ENCODE results near the gene AGT.
"Not testable (repeated sequence)": the region's sequence is repeated elsewhere in the genome, so short reads cannot be mapped to it uniquely, and the experiment has no call there.

AGT gene

GRCh38 chr1:230684998-230685397 is 28.9 kb downstream of the AGT start:
- no peak for DNase-seq

DNA sequence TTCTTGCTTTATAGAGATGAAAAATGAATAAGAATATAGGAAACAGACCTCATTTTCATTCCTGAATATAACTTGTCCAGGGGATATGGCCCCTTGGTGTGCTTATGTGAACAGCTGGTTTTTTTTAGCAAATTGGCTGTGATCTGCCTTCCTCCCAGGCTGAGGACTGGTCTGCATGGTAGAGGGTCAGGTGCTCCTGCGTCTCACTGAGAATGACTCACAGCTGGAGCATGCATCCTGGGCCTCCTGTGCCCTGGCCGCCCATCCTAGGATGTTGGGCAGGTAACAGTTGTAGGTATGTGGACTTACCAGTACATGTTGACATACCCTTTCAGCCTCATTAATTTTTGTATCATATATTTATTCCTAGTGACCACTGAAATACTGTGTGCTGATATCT is 29.8 kb downstream of the AGT start:
- no peak for DNase-seq

DNA sequence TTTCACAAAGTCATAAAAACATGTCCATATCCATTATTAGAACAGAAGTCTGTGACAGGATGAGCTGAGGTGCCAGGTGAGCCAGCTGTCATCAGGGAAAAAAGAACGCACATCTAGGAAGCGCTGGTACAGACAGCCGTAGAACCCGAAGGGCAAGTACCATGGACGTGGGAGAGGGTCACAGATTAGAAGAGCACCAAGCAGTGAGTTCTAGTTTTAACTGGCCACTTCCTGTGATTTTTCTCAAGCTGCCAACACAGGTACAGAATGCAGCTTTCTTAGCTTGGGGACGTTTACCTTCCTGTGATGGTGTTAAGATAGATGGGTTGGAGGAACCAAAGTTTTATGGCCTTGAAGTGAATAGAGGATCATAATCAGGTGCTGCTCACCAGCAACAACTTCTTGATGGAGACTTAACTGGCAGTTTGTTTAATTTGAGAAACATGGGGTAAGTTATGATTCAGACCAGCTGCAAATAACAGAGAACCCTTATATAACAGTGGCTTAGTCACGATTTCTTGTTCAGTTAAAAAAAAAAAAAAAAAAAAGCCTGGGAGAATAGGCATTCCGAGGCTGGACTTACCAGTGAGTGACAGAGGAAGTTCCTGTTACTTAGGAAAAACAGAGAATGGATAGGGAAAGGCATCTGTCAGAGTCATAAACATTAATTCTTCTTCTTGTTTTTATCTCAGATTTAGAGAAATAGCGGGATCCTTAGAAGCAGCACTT is 30.9 kb downstream of the AGT start:
- no peak for DNase-seq

GRCh38 chr1:230682274-230682673 is 31.6 kb downstream of the AGT start:
- no peak for DNase-seq

DNA sequence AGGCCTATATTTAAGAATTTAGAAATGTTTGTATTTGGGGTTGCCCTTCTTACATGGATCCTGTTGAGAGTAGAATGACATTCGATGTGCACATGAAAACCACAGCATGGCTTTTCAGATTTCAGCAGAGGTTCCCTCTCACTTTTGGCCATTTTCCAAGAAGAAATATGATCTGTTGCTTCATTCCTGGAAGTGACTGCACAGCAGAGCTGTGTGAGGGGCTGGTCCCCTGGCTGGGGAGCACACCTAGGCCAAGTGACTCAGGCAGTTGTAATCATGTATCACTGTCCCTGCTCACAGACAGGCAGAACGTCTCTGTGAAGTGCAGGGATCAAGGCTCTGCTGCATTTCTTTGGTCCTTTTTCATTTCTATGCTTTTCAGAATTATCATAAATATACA is 32.3 kb downstream of the AGT start:
- DNase-seq, result no peak

- no peak for DNase-seq
These were observed 33.5 kb downstream of the AGT start for GRCh38 chr1:230680300-230681025.

DNA sequence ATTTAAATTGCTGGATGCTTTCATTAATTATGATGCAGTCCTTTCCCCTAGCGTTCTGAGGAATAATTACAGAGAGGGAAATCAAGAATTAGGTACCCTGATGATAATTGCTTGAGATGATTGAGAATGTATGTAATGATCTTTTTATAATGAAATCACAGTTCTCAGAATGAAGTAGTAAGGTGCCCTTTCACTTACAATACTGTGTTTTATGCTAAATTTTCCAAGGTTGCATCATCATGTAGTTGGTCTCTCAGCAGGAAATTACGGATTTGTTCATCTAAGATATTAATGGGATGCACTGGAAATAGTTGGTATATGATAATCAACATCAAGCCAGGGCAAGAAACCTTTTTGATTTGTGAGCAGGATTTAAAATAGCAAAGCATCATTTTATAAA is 34.1 kb downstream of the AGT start:
- peak in 1 of 3 donors; percentile 4 for DNase-seq

GRCh38 chr1:230679192-230679591 is 34.7 kb downstream of the AGT start:
- DNase-seq, result peak in 1 of 3 donors; percentile 1

DNA sequence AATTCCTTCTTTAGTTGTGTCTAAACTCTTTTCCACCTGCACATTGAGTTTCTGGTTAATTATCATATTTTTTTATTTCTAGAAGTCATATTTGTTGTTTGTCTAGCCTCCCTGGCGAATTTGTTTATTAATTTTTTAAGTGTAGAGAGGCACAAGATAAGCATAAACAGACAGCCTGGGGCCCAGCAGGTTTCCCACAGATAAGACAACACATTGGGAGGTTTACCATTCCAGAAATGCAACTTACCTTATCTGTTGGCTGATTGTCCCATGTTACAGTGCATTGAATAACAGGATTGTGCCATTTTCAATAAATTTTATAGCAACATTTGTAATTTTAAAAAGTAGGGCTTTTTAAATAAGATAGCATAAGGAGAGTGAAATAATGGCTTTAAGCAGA is 36.7 kb downstream of the AGT start:
- no peak for DNase-seq

DNA sequence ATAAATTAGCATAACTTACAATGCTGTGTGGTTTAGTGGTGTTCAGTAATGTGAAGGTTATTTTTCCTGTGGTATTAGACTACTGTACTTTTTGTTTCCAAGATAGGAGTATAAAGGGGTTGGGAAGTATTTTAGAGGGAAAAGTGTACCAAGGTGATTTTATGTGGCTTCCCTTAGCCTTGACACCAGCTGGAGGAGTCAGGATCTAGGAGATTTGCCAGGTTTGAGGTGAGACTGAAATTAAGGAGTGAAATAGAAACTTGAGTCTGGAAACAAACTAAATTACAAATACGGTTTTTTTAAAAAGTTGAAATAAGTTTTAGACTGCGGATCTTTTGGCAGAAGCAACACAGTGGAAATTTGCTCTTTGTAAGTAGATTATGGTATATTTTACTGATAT is 39.3 kb downstream of the AGT start:
- no peak for DNase-seq

DNA sequence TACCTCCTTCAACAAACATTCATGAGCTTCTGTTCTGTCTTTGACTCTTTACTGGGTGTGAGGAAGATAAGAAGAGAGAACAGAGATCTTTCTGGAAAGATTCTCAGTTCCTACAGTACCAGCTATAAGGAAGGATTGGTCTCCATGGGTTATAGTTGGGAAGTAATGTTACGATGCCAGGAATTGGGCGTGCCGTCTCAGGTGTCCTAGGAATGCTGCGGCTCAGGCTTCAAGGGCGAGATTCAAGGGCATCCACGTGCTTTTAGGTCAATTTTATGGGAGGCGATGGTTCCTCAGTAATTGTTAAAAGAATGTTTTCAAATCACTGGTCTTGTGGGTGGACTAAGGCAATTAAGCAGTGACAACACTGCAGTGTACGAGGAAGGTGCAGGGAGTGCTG is 44.4 kb downstream of the AGT start:
- peak in 1 of 3 donors; percentile 13 for DNase-seq

GRCh38 chr1:230668227-230668626 is 45.7 kb downstream of the AGT start:
- no peak for DNase-seq

DNA sequence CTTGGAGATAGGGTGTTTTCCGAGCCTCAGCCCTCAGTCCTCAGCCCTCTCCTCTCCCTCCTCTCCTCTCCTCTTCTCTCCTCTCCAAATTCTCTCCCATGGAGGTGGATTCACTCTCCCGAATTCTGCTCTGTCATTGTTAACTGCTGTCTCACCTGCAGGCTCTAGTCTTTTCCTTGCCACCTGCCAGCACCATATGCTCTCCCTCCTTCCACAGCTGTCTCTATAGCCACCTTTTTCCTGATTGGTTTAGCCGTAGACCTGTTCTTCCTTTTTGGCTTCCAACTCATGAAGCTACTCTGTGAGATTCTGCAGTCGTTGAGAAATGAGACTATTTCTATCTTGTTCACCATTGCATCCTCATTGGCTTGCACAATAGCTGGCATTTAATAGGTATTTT is 51.9 kb downstream of the AGT start:
- peak in 1 of 3 donors; percentile 16 for DNase-seq

GRCh38 chr1:230658691-230659090 is 55.2 kb downstream of the AGT start:
- DNase-seq, result no peak

DNA sequence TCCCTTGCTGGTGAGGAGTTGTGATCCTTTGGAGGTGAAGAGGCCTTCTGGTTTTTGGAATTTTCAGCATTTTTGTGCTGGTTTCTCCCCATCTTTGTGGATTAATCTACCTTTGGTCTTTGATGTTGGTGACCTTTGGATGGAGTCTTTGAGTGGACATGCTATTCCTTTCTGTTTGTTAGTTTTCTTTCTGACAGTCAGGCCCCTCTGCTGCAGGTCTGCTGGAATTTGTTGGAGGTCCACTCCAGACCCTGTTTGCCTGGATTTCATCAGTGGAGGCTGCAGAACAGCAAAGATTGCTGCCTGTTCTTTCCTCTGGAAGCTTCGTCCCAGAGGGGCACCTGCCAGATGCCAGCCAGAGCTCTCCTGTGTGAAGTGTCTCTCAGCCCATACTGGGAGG is 55.8 kb downstream of the AGT start:
- not testable (repeated sequence) for DNase-seq

DNA sequence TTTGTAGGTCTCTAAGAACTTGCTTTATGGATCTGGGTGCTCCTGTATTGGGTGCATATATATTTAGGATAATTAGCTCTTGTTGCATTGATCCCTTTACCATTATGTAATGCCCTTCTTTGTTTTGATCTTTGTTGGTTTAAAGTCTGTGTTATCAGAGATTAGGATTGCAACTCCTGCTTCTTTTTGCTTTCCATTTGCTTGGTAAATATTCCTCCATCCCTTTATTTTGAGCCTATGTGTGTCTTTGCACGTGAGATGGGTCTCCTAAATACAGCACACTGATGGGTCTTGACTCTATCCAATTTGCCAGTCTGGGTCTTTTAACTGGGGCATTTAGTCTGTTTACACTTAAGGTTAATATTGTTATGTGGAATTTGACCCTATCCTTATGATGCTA is 57.2 kb downstream of the AGT start:
- not testable (repeated sequence) for DNase-seq

Measured in suppressor macrophage treated with lipopolysaccharide for 1 hour (primary cell).